Muscle of leg (tissue), 11 donors: ENCODE measurements around the gene CDH10. TPM values are rescaled to one million over a fixed set of nuclear protein-coding genes. Genes with fewer than 3 reads are reported as not detected.
A peak's percentile ranks its signal among the peaks of the same experiment; 100 is the strongest.

Experiments
- DNase-seq: peaks from one replicate; pipeline ENCODE4 v3.0.0; 2013
- H3K27ac ChIP-seq: one replicate; pipeline ENCODE4 v1.5.1; 2013; ENCODE audit warnings: mild to moderate bottlenecking, low read length, control low read depth
- H3K27me3 ChIP-seq: one replicate; pipeline ENCODE4 v1.6.1; 2013; ENCODE audit warnings: low read length; ENCODE audit not compliant: control insufficient read depth, insufficient read depth
- H3K36me3 ChIP-seq: one replicate; pipeline ENCODE4 v1.6.1; 2013; ENCODE audit warnings: low read length; ENCODE audit not compliant: control insufficient read depth, insufficient read depth
- H3K4me1 ChIP-seq: one replicate; pipeline ENCODE4 v1.6.1; 2013; ENCODE audit warnings: low read length; ENCODE audit not compliant: control insufficient read depth, insufficient read depth
- H3K4me3 ChIP-seq: one replicate; pipeline ENCODE4 v1.5.1; 2013; ENCODE audit warnings: low read length, control low read depth
- H3K9me3 ChIP-seq: replicated peaks from 2 replicates; pipeline ENCODE4 v1.6.1; 2013; ENCODE audit warnings: low read depth, low read length; ENCODE audit not compliant: control insufficient read depth
- WGBS: methylation state at CpG from one replicate; pipeline ENCODE4 v1.1.5; 2013; ENCODE audit warnings: missing lambda C conversion rate; ENCODE audit not compliant: insufficient coverage; 5-methylcytosine and 5-hydroxymethylcytosine counted together
- polyA plus RNA-seq, 8 donors: library from polyadenylated mRNA; unstranded; fragments of 120-200 nt; gene quantifications; one replicate each; pipeline versions ENCODE4 v1.2.1 to v1.2.3, GENCODE V29; 2013; ENCODE audit warnings: inconsistent platforms in 1 of 8, low replicate concordance in 1 of 8; ENCODE audit not compliant: insufficient read length in 8 of 8, insufficient read depth in 1 of 8
- total RNA-seq: library from RNA; stranded (reverse); fragments of 120-200 nt; gene quantifications from one replicate; pipeline ENCODE4 v1.2.4, GENCODE V29; 2013

CDH10 gene
- total and polyA plus RNA-seq, 9 donors: 0.24 to 1.0 (median 0.40) TPM

- DNase-seq: peak; percentile 86
- Histone ChIP-seq H3K4me3 (no peak overlapping the region), H3K9me3 (no peaks in the 10 kb centered on the region), H3K27ac (peak overlapping the region; percentile 16), H3K36me3 (no peaks in the 10 kb centered on the region), H3K4me1 (no peaks in the 10 kb centered on the region), H3K27me3 (no peaks in the 10 kb centered on the region)
- WGBS: 0% methylated on average over 1 of the region's 2 CpGs
Measured at GRCh38 chr5:24547132-24547531, 97.6 kb downstream of the CDH10 start.

GRCh38 chr5:24539613-24540012, 105.2 kb downstream of the CDH10 start:
- whole genome bisulfite sequencing: no CpG with 5 or more reads among the region's 1 CpG
- H3K36me3 ChIP-seq: no peaks in the 10 kb centered on the region
- H3K4me1 ChIP-seq: no peaks in the 10 kb centered on the region
- H3K9me3 ChIP-seq: no peaks in the 10 kb centered on the region
- H3K27me3 ChIP-seq: no peaks in the 10 kb centered on the region
- peak overlapping the region; percentile 59 for H3K27ac ChIP-seq
- H3K4me3 ChIP-seq: no peak overlapping the region
- DNase-seq: peak; percentile 88

- H3K36me3 ChIP-seq: no peaks in the 10 kb centered on the region
- H3K4me1 ChIP-seq: no peaks in the 10 kb centered on the region
- WGBS: no CpG with 5 or more reads among the region's 1 CpG
- no peaks in the 10 kb centered on the region for H3K9me3 ChIP-seq
- peak; percentile 8 for DNase-seq
- H3K27me3 ChIP-seq: no peaks in the 10 kb centered on the region
- H3K27ac ChIP-seq: no peak overlapping the region
- no peak overlapping the region for H3K4me3 ChIP-seq
Measured at GRCh38 chr5:24538346-24538745, 106.4 kb downstream of the CDH10 start.

GRCh38 chr5:24535646-24536045, 109.1 kb downstream of the CDH10 start:
- Histone ChIP-seq H3K27ac (no peak overlapping the region), H3K36me3 (no peaks in the 10 kb centered on the region), H3K4me1 (no peaks in the 10 kb centered on the region), H3K4me3 (no peak overlapping the region), H3K9me3 (no peaks in the 10 kb centered on the region), H3K27me3 (no peaks in the 10 kb centered on the region)
- WGBS: 82% methylated on average over 2 of the region's 2 CpGs
- DNase-seq: peak; percentile 29

- Histone ChIP-seq H3K4me1 (no peaks in the 10 kb centered on the region), H3K36me3 (no peaks in the 10 kb centered on the region), H3K9me3 (no peaks in the 10 kb centered on the region), H3K27me3 (no peaks in the 10 kb centered on the region), H3K4me3 (no peak overlapping the region), H3K27ac (no peak overlapping the region)
- DNase-seq: no peak
- WGBS: no CpG with 5 or more reads among the region's 1 CpG
Measured at GRCh38 chr5:24530906-24531305, 113.9 kb downstream of the CDH10 start.

GRCh38 chr5:24525414-24525813, 119.4 kb downstream of the CDH10 start:
- WGBS: 75% methylated on average over 3 of the region's 7 CpGs
- H3K4me3 ChIP-seq: no peak overlapping the region
- no peaks in the 10 kb centered on the region for H3K36me3 ChIP-seq
- H3K27ac ChIP-seq: no peak overlapping the region
- H3K4me1 ChIP-seq: no peaks in the 10 kb centered on the region
- no peak for DNase-seq
- H3K27me3 ChIP-seq: no peaks in the 10 kb centered on the region
- H3K9me3 ChIP-seq: no peaks in the 10 kb centered on the region

- no peak for DNase-seq
- H3K27me3 ChIP-seq: no peaks in the 10 kb centered on the region
- no peaks in the 10 kb centered on the region for H3K9me3 ChIP-seq
- H3K4me3 ChIP-seq: no peak overlapping the region
- H3K4me1 ChIP-seq: no peaks in the 10 kb centered on the region
- H3K27ac ChIP-seq: no peak overlapping the region
- no peaks in the 10 kb centered on the region for H3K36me3 ChIP-seq
Measured at GRCh38 chr5:24512423-24512822, 132.4 kb downstream of the CDH10 start.

- H3K36me3 ChIP-seq: no peaks in the 10 kb centered on the region
- H3K9me3 ChIP-seq: no peaks in the 10 kb centered on the region
- no peaks in the 10 kb centered on the region for H3K4me1 ChIP-seq
- no peak for DNase-seq
- H3K4me3 ChIP-seq: no peak overlapping the region
- H3K27ac ChIP-seq: no peak overlapping the region
- no peaks in the 10 kb centered on the region for H3K27me3 ChIP-seq
Measured at GRCh38 chr5:24510523-24510988, 134.2 kb downstream of the CDH10 start.

- no peak for DNase-seq
- H3K9me3 ChIP-seq: no peaks in the 10 kb centered on the region
- WGBS: no CpG with 5 or more reads among the region's 3 CpGs
Measured at GRCh38 chr5:24509943-24510342, 134.8 kb downstream of the CDH10 start.

GRCh38 chr5:24505258-24505657, 139.5 kb downstream of the CDH10 start:
- Histone ChIP-seq H3K36me3 (no peaks in the 10 kb centered on the region), H3K27ac (no peak overlapping the region), H3K9me3 (no peaks in the 10 kb centered on the region), H3K4me3 (no peak overlapping the region), H3K4me1 (no peaks in the 10 kb centered on the region), H3K27me3 (no peaks in the 10 kb centered on the region)
- DNase-seq: no peak

More at GRCh38 chr5:24509943-24510342, 134.8 kb downstream of the CDH10 start:
- H3K4me1 ChIP-seq: no peaks in the 10 kb centered on the region
- H3K36me3 ChIP-seq: no peaks in the 10 kb centered on the region
- no peaks in the 10 kb centered on the region for H3K27me3 ChIP-seq
- H3K4me3 ChIP-seq: no peak overlapping the region
- H3K27ac ChIP-seq: no peak overlapping the region

- no peak for DNase-seq
- no CpG with 5 or more reads among the region's 5 CpGs for WGBS
- no peak overlapping the region for H3K27ac ChIP-seq
- no peaks in the 10 kb centered on the region for H3K9me3 ChIP-seq
- H3K27me3 ChIP-seq: no peaks in the 10 kb centered on the region
- H3K4me3 ChIP-seq: no peak overlapping the region
- H3K4me1 ChIP-seq: no peaks in the 10 kb centered on the region
- no peaks in the 10 kb centered on the region for H3K36me3 ChIP-seq
Measured at GRCh38 chr5:24497591-24498157, 147.1 kb downstream of the CDH10 start.
